ENCODE results near the gene XCL2.
A peak's percentile ranks its signal among the peaks of the same experiment; 100 is the strongest.
"Not testable (repeated sequence)": the region's sequence is repeated elsewhere in the genome, so short reads cannot be mapped to it uniquely, and the experiment has no call there.

Gene XCL2

GRCh38 chr1:168556647-168557046, 12.8 kb upstream of the XCL2 start:
- DNase-seq: no peak

- DNase-seq: no peak
Observed at GRCh38 chr1:168555508-168556046, 11.8 kb upstream of the XCL2 start.

GRCh38 chr1:168554603-168555483, 11.0 kb upstream of the XCL2 start:
- DNase-seq: peak in 1 of 2 donors; percentile 17

- no peak for DNase-seq
Observed at GRCh38 chr1:168553680-168554553, 10.1 kb upstream of the XCL2 start.

- DNase-seq: no peak
Observed at GRCh38 chr1:168552961-168553360, 9.2 kb upstream of the XCL2 start.

GRCh38 chr1:168551688-168552087, 7.9 kb upstream of the XCL2 start:
- DNase-seq: no peak

- no peak for DNase-seq
Observed at GRCh38 chr1:168550971-168551370, 7.2 kb upstream of the XCL2 start.

- not testable (repeated sequence) for DNase-seq
Observed at GRCh38 chr1:168546553-168546895, 2.7 kb upstream of the XCL2 start.

GRCh38 chr1:168545678-168546552, 2.1 kb upstream of the XCL2 start:
- peak; percentile 33 to 68 for DNase-seq

- not testable (repeated sequence) for DNase-seq
Observed at GRCh38 chr1:168542978-168543377, 819 bp downstream of the XCL2 start.

- DNase-seq: not testable (repeated sequence)
Observed at GRCh38 chr1:168540798-168541197, 3.0 kb downstream of the XCL2 start.

- peak in 1 of 2 donors; percentile 46 for DNase-seq
Observed at GRCh38 chr1:168535536-168535935, 8.3 kb downstream of the XCL2 start.

GRCh38 chr1:168531615-168532345, 12.0 kb downstream of the XCL2 start:
- DNase-seq: no peak

GRCh38 chr1:168529518-168529917, 14.3 kb downstream of the XCL2 start:
- peak in 1 of 2 donors; percentile 51 for DNase-seq

- DNase-seq: no peak
Observed at GRCh38 chr1:168521401-168522000, 22.3 kb downstream of the XCL2 start.

GRCh38 chr1:168520832-168521231, 23.0 kb downstream of the XCL2 start:
- DNase-seq: peak in 1 of 2 donors; percentile 11

- no peak for DNase-seq
Observed at GRCh38 chr1:168520052-168520751, 23.6 kb downstream of the XCL2 start.

- no peak for DNase-seq
Observed at GRCh38 chr1:168518813-168519212, 25.0 kb downstream of the XCL2 start.

- no peak for DNase-seq
Observed at GRCh38 chr1:168518201-168518689, 25.6 kb downstream of the XCL2 start.

GRCh38 chr1:168514455-168514854, 29.3 kb downstream of the XCL2 start:
- no peak for DNase-seq

Measured in inflammatory macrophage (primary cell).